GM23338 (cell line): Measurements from ENCODE around the gene ZNF483. TPM values are rescaled to one million over a fixed set of nuclear protein-coding genes. Genes with fewer than 3 reads are reported as not detected.
A peak's percentile ranks its signal among the peaks of the same experiment; 100 is the strongest.

Experiments used
- ATAC-seq: fragments of 200-7000 bp; cut with Tn5 transposase; 3 replicates; pipeline ENCODE4 v1.9.1; 2020
- DNase-seq: peaks from one replicate; pipeline ENCODE4 v3.0.0-alpha.2; 2015; ENCODE audit warnings: low spot score
- H2AFZ ChIP-seq: fragments of 200-600 bp; sonication (generic); 2 replicates; pipeline ENCODE4 v1.8.0; 2016; ENCODE audit warnings: antibody characterized with exemption, mild to moderate bottlenecking, moderate library complexity
- H3F3A ChIP-seq: fragments of 200-600 bp; sonication (generic); replicated peaks from 2 replicates; pipeline ENCODE4 v1.8.0; 2017; ENCODE audit warnings: antibody characterized with exemption, mixed run types, low read depth
- H3K27ac ChIP-seq: fragments of 200-600 bp; sonication (generic); 2 replicates; pipeline ENCODE4 v1.6.1; 2016; ENCODE audit warnings: low read depth
- H3K27me3 ChIP-seq: fragments of 200-600 bp; sonication (generic); 2 replicates; pipeline ENCODE4 v1.8.0; 2016; ENCODE audit warnings: mild to moderate bottlenecking, mixed run types, moderate library complexity; ENCODE audit not compliant: insufficient read depth
- H3K36me3 ChIP-seq: fragments of 200-600 bp; sonication (generic); 2 replicates; pipeline ENCODE4 v1.8.0; 2016; ENCODE audit warnings: mild to moderate bottlenecking; ENCODE audit not compliant: insufficient read depth
- H3K4me1 ChIP-seq: fragments of 200-600 bp; sonication (generic); 2 replicates; pipeline ENCODE4 v1.8.0; 2016; ENCODE audit warnings: mild to moderate bottlenecking, moderate library complexity; ENCODE audit not compliant: insufficient read depth
- H3K4me2 ChIP-seq: fragments of 200-600 bp; sonication (generic); 2 replicates; pipeline ENCODE4 v1.7.1; 2017; ENCODE audit warnings: mixed run types
- H3K4me3 ChIP-seq: fragments of 200-600 bp; sonication (generic); 2 replicates; pipeline ENCODE4 v1.6.1; 2016; ENCODE audit warnings: mixed run types
- H3K79me2 ChIP-seq: fragments of 200-600 bp; sonication (generic); replicated peaks from 2 replicates; pipeline ENCODE4 v1.8.0; 2017; ENCODE audit warnings: mild to moderate bottlenecking; ENCODE audit not compliant: insufficient read depth
- H3K9me2 ChIP-seq: fragments of 200-600 bp; sonication (generic); 2 replicates; pipeline ENCODE4 v1.8.0; 2017; ENCODE audit not compliant: insufficient read depth
- H4K20me1 ChIP-seq: fragments of 200-600 bp; sonication (generic); replicated peaks from 2 replicates; pipeline ENCODE4 v1.8.0; 2017; ENCODE audit warnings: mild to moderate bottlenecking; ENCODE audit not compliant: insufficient read depth
- H3K27ac Mint-ChIP-seq: 2 replicates; pipeline ENCODE4 v1.8.0; 2020; ENCODE audit warnings: inconsistent platforms, mild to moderate bottlenecking, moderate library complexity, mixed read lengths
- H3K27me3 Mint-ChIP-seq: 3 replicates; pipeline ENCODE4 v1.8.0; 2022; ENCODE audit warnings: low read depth, mild to moderate bottlenecking, moderate library complexity, mixed read lengths, inconsistent platforms; ENCODE audit not compliant: insufficient read depth, poor library complexity
- H3K36me3 Mint-ChIP-seq: 3 replicates; pipeline ENCODE4 v1.8.0; 2021; ENCODE audit warnings: low read depth, mild to moderate bottlenecking, inconsistent platforms, moderate library complexity, mixed read lengths
- H3K4me1 Mint-ChIP-seq: 3 replicates; pipeline ENCODE4 v1.8.0; 2020; ENCODE audit warnings: mild to moderate bottlenecking, inconsistent platforms, mixed read lengths
- H3K4me3 Mint-ChIP-seq: 3 replicates; pipeline ENCODE4 v1.8.0; 2021; ENCODE audit warnings: moderate library complexity, mild to moderate bottlenecking, inconsistent platforms, mixed read lengths
- H3K9me3 Mint-ChIP-seq: 3 replicates; pipeline ENCODE4 v1.8.0; 2020; ENCODE audit warnings: moderate library complexity, mild to moderate bottlenecking, inconsistent platforms, mixed read lengths
- CREB1 ChIP-seq: fragments of 250-450 bp; sonication (Bioruptor Pico); IDR thresholded peaks from 2 replicates; pipeline ENCODE4 v1.5.0; 2020; ENCODE audit warnings: low read depth, mild to moderate bottlenecking, moderate library complexity
- EZH2phosphoT487 ChIP-seq: fragments of 200-600 bp; sonication (generic); IDR thresholded peaks from one replicate; pipeline ENCODE4 v1.8.1; 2018; ENCODE audit warnings: antibody characterized with exemption; ENCODE audit not compliant: unreplicated experiment
- JUNB ChIP-seq: IDR thresholded peaks from one replicate; pipeline ENCODE4 v1.6.1; 2016; ENCODE audit warnings: antibody characterized with exemption; ENCODE audit not compliant: unreplicated experiment
- POLR2AphosphoS5 ChIP-seq: IDR thresholded peaks from 2 replicates; pipeline ENCODE4 v1.6.1; 2016; ENCODE audit warnings: antibody characterized with exemption, low read depth
- REST ChIP-seq: IDR thresholded peaks from one replicate; pipeline ENCODE4 v1.6.1; 2018; ENCODE audit warnings: antibody characterized with exemption; ENCODE audit not compliant: unreplicated experiment
- STAT1 ChIP-seq: IDR thresholded peaks from one replicate; pipeline ENCODE4 v1.6.1; 2016; ENCODE audit warnings: antibody characterized with exemption; ENCODE audit not compliant: unreplicated experiment
- ZNF114 ChIP-seq: fragments of 250-450 bp; sonication (Bioruptor Pico); IDR thresholded peaks from 2 replicates; pipeline ENCODE4 v1.5.0; 2020; ENCODE audit warnings: mild to moderate bottlenecking, moderate library complexity
- ZNF331 ChIP-seq: fragments of 250-450 bp; sonication (Bioruptor Pico); IDR thresholded peaks from 2 replicates; pipeline ENCODE4 v1.5.0; 2020; ENCODE audit warnings: low read depth, mild to moderate bottlenecking, moderate library complexity
- polyA plus RNA-seq: library from polyadenylated mRNA; unstranded; fragments of >200 nt; fragmentation: Nextera tagmentation; extraction: Ambion mirVana; gene quantifications from 2 replicates; pipeline ENCODE4 v1.2.1, GENCODE V29; 2016
- total RNA-seq: library from RNA; depleted of rRNA; stranded (reverse); fragments of >200 nt; shearing (Covaris generic); gene quantifications from 2 replicates; pipeline ENCODE4 v1.2.3, GENCODE V29; 2014
- TF ChIP-seq, protein P1 (sequence below): IDR thresholded peaks from 2 replicates; pipeline ENCODE4 v1.6.1; 2016; ENCODE audit warnings: antibody characterized with exemption
- TF ChIP-seq, protein P2 (sequence below), 2 experiments: fragments of 200-600 bp in 1 of 2; sonication (generic) in 1 of 2; conservative IDR thresholded peaks; 2 replicates each; pipeline versions ENCODE4 v1.5.1 to v1.6.1; 2016 to 2017; ENCODE audit warnings: antibody characterized with exemption in 2 of 2, low read depth in 2 of 2, mild to moderate bottlenecking in 2 of 2, moderate library complexity in 1 of 2
- TF ChIP-seq, protein P3 (sequence below): fragments of 250-450 bp; sonication (Bioruptor Pico); IDR thresholded peaks from 2 replicates; pipeline ENCODE4 v1.5.0; 2020; ENCODE audit warnings: mild to moderate bottlenecking, moderate library complexity

ZNF483 gene
- total and polyA plus RNA-seq, 2 experiments from 2014 or later, result 9.7 to 112 TPM

GRCh38 chr9:111527347-111527746 lies 2.4 kb downstream of the ZNF483 start:
- peak overlapping the region; percentile 21; the same call in 1 of the 2 replicates for H3K4me3 ChIP-seq
- H3K79me2 ChIP-seq, result peaks cover 54% of the 10 kb centered on the region
- H3K36me3 ChIP-seq, result peaks cover 20% of the 10 kb centered on the region
- H2AFZ ChIP-seq, result no peak overlapping the region
- no peak for TF ChIP-seq ZNF331
- TF ChIP-seq JUNB, result no peak
- no peak for TF ChIP-seq REST
- no peak for TF ChIP-seq ZNF114 (CRISPR knock-in tag)
- TF ChIP-seq, protein P1, sequence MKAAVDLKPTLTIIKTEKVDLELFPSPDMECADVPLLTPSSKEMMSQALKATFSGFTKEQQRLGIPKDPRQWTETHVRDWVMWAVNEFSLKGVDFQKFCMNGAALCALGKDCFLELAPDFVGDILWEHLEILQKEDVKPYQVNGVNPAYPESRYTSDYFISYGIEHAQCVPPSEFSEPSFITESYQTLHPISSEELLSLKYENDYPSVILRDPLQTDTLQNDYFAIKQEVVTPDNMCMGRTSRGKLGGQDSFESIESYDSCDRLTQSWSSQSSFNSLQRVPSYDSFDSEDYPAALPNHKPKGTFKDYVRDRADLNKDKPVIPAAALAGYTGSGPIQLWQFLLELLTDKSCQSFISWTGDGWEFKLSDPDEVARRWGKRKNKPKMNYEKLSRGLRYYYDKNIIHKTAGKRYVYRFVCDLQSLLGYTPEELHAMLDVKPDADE, result no peak
- TF ChIP-seq EZH2phosphoT487, result no peak
- no peak for TF ChIP-seq POLR2AphosphoS5
- TF ChIP-seq, protein P2, sequence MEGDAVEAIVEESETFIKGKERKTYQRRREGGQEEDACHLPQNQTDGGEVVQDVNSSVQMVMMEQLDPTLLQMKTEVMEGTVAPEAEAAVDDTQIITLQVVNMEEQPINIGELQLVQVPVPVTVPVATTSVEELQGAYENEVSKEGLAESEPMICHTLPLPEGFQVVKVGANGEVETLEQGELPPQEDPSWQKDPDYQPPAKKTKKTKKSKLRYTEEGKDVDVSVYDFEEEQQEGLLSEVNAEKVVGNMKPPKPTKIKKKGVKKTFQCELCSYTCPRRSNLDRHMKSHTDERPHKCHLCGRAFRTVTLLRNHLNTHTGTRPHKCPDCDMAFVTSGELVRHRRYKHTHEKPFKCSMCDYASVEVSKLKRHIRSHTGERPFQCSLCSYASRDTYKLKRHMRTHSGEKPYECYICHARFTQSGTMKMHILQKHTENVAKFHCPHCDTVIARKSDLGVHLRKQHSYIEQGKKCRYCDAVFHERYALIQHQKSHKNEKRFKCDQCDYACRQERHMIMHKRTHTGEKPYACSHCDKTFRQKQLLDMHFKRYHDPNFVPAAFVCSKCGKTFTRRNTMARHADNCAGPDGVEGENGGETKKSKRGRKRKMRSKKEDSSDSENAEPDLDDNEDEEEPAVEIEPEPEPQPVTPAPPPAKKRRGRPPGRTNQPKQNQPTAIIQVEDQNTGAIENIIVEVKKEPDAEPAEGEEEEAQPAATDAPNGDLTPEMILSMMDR (conservative IDR thresholded peaks at IDR 0.05; ENCODE audit: low read depth in 2 of 2), result no peak
- TF ChIP-seq STAT1, result no peak
- no peak for TF ChIP-seq CREB1 (CRISPR knock-in tag)
- Mint-ChIP-seq H3K27ac (peak overlapping the region; percentile 94), H3K36me3 (peaks cover 50% of the 10 kb centered on the region), H3K9me3 (peaks cover 8% of the 10 kb centered on the region; the same call in 1 of the 3 replicates), H3K4me1 (peaks cover 61% of the 10 kb centered on the region), H3K4me3 (peak overlapping the region; percentile 40), H3K27me3 (peaks cover 10% of the 10 kb centered on the region)
- peaks cover 56% of the 10 kb centered on the region for H3K4me1 ChIP-seq
- peaks cover 27% of the 10 kb centered on the region for H3F3A ChIP-seq
- no peaks in the 10 kb centered on the region for H4K20me1 ChIP-seq
- H3K27ac ChIP-seq, result peak overlapping the region; percentile 89
- no peak for DNase-seq
- peak overlapping the region; percentile 54 for H3K4me2 ChIP-seq
- no peaks in the 10 kb centered on the region for H3K27me3 ChIP-seq
- no peak for ATAC-seq
- no peaks in the 10 kb centered on the region for H3K9me2 ChIP-seq

GRCh38 chr9:111529787-111530186 lies 4.8 kb downstream of the ZNF483 start:
- ATAC-seq, result peak; percentile 70
- H3K79me2 ChIP-seq, result peaks cover 73% of the 10 kb centered on the region
- peak overlapping the region; percentile 21; the same call in 1 of the 2 replicates for H3K4me3 ChIP-seq
- TF ChIP-seq, protein P3, sequence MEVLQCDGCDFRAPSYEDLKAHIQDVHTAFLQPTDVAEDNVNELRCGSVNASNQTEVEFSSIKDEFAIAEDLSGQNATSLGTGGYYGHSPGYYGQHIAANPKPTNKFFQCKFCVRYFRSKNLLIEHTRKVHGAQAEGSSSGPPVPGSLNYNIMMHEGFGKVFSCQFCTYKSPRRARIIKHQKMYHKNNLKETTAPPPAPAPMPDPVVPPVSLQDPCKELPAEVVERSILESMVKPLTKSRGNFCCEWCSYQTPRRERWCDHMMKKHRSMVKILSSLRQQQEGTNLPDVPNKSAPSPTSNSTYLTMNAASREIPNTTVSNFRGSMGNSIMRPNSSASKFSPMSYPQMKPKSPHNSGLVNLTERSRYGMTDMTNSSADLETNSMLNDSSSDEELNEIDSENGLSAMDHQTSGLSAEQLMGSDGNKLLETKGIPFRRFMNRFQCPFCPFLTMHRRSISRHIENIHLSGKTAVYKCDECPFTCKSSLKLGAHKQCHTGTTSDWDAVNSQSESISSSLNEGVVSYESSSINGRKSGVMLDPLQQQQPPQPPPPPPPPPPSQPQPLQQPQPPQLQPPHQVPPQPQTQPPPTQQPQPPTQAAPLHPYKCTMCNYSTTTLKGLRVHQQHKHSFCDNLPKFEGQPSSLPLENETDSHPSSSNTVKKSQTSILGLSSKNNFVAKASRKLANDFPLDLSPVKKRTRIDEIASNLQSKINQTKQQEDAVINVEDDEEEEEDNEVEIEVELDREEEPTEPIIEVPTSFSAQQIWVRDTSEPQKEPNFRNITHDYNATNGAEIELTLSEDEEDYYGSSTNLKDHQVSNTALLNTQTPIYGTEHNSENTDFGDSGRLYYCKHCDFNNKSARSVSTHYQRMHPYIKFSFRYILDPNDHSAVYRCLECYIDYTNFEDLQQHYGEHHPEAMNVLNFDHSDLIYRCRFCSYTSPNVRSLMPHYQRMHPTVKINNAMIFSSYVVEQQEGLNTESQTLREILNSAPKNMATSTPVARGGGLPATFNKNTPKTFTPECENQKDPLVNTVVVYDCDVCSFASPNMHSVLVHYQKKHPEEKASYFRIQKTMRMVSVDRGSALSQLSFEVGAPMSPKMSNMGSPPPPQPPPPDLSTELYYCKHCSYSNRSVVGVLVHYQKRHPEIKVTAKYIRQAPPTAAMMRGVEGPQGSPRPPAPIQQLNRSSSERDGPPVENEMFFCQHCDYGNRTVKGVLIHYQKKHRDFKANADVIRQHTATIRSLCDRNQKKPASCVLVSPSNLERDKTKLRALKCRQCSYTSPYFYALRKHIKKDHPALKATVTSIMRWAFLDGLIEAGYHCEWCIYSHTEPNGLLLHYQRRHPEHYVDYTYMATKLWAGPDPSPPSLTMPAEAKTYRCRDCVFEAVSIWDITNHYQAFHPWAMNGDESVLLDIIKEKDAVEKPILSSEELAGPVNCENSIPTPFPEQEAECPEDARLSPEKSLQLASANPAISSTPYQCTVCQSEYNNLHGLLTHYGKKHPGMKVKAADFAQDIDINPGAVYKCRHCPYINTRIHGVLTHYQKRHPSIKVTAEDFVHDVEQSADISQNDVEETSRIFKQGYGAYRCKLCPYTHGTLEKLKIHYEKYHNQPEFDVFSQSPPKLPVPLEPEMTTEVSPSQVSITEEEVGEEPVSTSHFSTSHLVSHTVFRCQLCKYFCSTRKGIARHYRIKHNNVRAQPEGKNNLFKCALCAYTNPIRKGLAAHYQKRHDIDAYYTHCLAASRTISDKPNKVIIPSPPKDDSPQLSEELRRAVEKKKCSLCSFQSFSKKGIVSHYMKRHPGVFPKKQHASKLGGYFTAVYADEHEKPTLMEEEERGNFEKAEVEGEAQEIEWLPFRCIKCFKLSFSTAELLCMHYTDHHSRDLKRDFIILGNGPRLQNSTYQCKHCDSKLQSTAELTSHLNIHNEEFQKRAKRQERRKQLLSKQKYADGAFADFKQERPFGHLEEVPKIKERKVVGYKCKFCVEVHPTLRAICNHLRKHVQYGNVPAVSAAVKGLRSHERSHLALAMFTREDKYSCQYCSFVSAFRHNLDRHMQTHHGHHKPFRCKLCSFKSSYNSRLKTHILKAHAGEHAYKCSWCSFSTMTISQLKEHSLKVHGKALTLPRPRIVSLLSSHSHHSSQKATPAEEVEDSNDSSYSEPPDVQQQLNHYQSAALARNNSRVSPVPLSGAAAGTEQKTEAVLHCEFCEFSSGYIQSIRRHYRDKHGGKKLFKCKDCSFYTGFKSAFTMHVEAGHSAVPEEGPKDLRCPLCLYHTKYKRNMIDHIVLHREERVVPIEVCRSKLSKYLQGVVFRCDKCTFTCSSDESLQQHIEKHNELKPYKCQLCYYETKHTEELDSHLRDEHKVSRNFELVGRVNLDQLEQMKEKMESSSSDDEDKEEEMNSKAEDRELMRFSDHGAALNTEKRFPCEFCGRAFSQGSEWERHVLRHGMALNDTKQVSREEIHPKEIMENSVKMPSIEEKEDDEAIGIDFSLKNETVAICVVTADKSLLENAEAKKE (CRISPR knock-in tag), result peak; percentile 79; the same call in 1 of the 2 replicates

More at GRCh38 chr9:111529787-111530186, 4.8 kb downstream of the ZNF483 start:
- peaks cover 11% of the 10 kb centered on the region for H3K27me3 Mint-ChIP-seq
- Histone ChIP-seq H3F3A (peaks cover 27% of the 10 kb centered on the region), H2AFZ (no peak overlapping the region), H3K36me3 (peaks cover 33% of the 10 kb centered on the region), H3K4me2 (peak overlapping the region; percentile 21), H3K4me1 (peaks cover 48% of the 10 kb centered on the region), H3K27me3 (no peaks in the 10 kb centered on the region), H3K9me2 (no peaks in the 10 kb centered on the region), H4K20me1 (no peaks in the 10 kb centered on the region), H3K27ac (peak overlapping the region; percentile 89)
- H3K4me3 Mint-ChIP-seq, result peak overlapping the region; percentile 51
- peaks cover 51% of the 10 kb centered on the region for H3K4me1 Mint-ChIP-seq
- H3K9me3 Mint-ChIP-seq, result peaks cover 29% of the 10 kb centered on the region
- DNase-seq, result peak; percentile 91
- peaks cover 74% of the 10 kb centered on the region for H3K36me3 Mint-ChIP-seq
- H3K27ac Mint-ChIP-seq, result peak overlapping the region; percentile 91
